Stimulated activated effector memory CD8-positive, alpha-beta T cell treated with anti-CD3 and anti-CD28 coated beads, Interleukin-12 subunit alpha, Interleukin-12 subunit beta, amount 100 ng/mL, for 72 hours (primary cell): ENCODE measurements around the gene IDUA.

Experiments used
- ATAC-seq: fragments of 150-1000 bp; cut with Tn5 transposase; 2 replicates; pipeline ENCODE4 v1.10.0; 2021
- DNase-seq, 2 donors: peaks; one replicate each; pipeline ENCODE4 v3.0.0; 2021 to 2022; ENCODE audit warnings: low spot score in 2 of 2
- H3K27ac Mint-ChIP-seq: one replicate; pipeline ENCODE4 v1.8.0; 2022; ENCODE audit warnings: mild to moderate bottlenecking, mixed read lengths
- H3K36me3 Mint-ChIP-seq: one replicate; pipeline ENCODE4 v1.8.0; 2022; ENCODE audit warnings: mild to moderate bottlenecking, mixed read lengths
- H3K4me1 Mint-ChIP-seq: one replicate; pipeline ENCODE4 v1.8.0; 2022; ENCODE audit warnings: mixed read lengths
- H3K4me3 Mint-ChIP-seq: one replicate; pipeline ENCODE4 v1.8.0; 2022; ENCODE audit warnings: mild to moderate bottlenecking, mixed read lengths
- H3K9me3 Mint-ChIP-seq: one replicate; pipeline ENCODE4 v1.8.0; 2022; ENCODE audit warnings: mixed read lengths

The IDUA gene

GRCh38 chr4:1031956-1032795 is 45.3 kb downstream of the IDUA start:
- ATAC-seq (no peak), DNase-seq (no peak)
- Mint-ChIP-seq H3K36me3 (no peaks in the 10 kb centered on the region), H3K4me3 (no peak overlapping the region), H3K4me1 (no peaks in the 10 kb centered on the region), H3K9me3 (no peaks in the 10 kb centered on the region), H3K27ac (no peak overlapping the region)

GRCh38 chr4:1032861-1033260 is 46.0 kb downstream of the IDUA start:
- Mint-ChIP-seq H3K36me3 (no peaks in the 10 kb centered on the region), H3K4me3 (no peak overlapping the region), H3K27ac (no peak overlapping the region), H3K4me1 (no peaks in the 10 kb centered on the region), H3K9me3 (no peaks in the 10 kb centered on the region)
- DNase-seq (no peak), ATAC-seq (no peak)

GRCh38 chr4:1033840-1034551 is 47.2 kb downstream of the IDUA start:
- Mint-ChIP-seq H3K27ac (no peak overlapping the region), H3K4me1 (no peaks in the 10 kb centered on the region), H3K4me3 (no peak overlapping the region), H3K36me3 (no peaks in the 10 kb centered on the region), H3K9me3 (no peaks in the 10 kb centered on the region)
- ATAC-seq = no peak
- DNase-seq = no peak

- no peak overlapping the region for H3K4me3 Mint-ChIP-seq
- ATAC-seq (no peak), DNase-seq (no peak)
- H3K36me3 Mint-ChIP-seq = no peaks in the 10 kb centered on the region
- H3K27ac Mint-ChIP-seq = no peak overlapping the region
- no peaks in the 10 kb centered on the region for H3K9me3 Mint-ChIP-seq
- no peaks in the 10 kb centered on the region for H3K4me1 Mint-ChIP-seq
These were observed 48.7 kb downstream of the IDUA start for GRCh38 chr4:1035510-1035909.

GRCh38 chr4:1036095-1036494 is 49.3 kb downstream of the IDUA start:
- Mint-ChIP-seq H3K4me3 (no peak overlapping the region), H3K4me1 (no peaks in the 10 kb centered on the region), H3K36me3 (no peaks in the 10 kb centered on the region), H3K9me3 (no peaks in the 10 kb centered on the region), H3K27ac (no peak overlapping the region)
- ATAC-seq = no peak
- no peak for DNase-seq

GRCh38 chr4:1036976-1037810 is 50.3 kb downstream of the IDUA start:
- no peak for DNase-seq
- Mint-ChIP-seq H3K4me3 (no peak overlapping the region), H3K27ac (no peak overlapping the region), H3K9me3 (no peaks in the 10 kb centered on the region), H3K4me1 (no peaks in the 10 kb centered on the region), H3K36me3 (no peaks in the 10 kb centered on the region)
- ATAC-seq = no peak

GRCh38 chr4:1038948-1039492 is 52.2 kb downstream of the IDUA start:
- Mint-ChIP-seq H3K4me3 (no peak overlapping the region), H3K9me3 (no peaks in the 10 kb centered on the region), H3K36me3 (no peaks in the 10 kb centered on the region), H3K27ac (no peak overlapping the region), H3K4me1 (peaks cover 7% of the 10 kb centered on the region)
- no peak for DNase-seq
- no peak for ATAC-seq

GRCh38 chr4:1039493-1040343 is 52.9 kb downstream of the IDUA start:
- DNase-seq (no peak), ATAC-seq (no peak)
- Mint-ChIP-seq H3K4me3 (no peak overlapping the region), H3K27ac (no peak overlapping the region), H3K9me3 (no peaks in the 10 kb centered on the region), H3K36me3 (no peaks in the 10 kb centered on the region), H3K4me1 (peaks cover 7% of the 10 kb centered on the region)

- DNase-seq (no peak), ATAC-seq (no peak)
- H3K36me3 Mint-ChIP-seq = no peaks in the 10 kb centered on the region
- H3K4me1 Mint-ChIP-seq = peaks cover 7% of the 10 kb centered on the region
- H3K9me3 Mint-ChIP-seq = no peaks in the 10 kb centered on the region
- no peak overlapping the region for H3K4me3 Mint-ChIP-seq
- no peak overlapping the region for H3K27ac Mint-ChIP-seq
These were observed 53.7 kb downstream of the IDUA start for GRCh38 chr4:1040344-1041146.

GRCh38 chr4:1041147-1041935 is 54.5 kb downstream of the IDUA start:
- no peak overlapping the region for H3K27ac Mint-ChIP-seq
- DNase-seq (no peak), ATAC-seq (no peak)
- peaks cover 7% of the 10 kb centered on the region for H3K4me1 Mint-ChIP-seq
- no peaks in the 10 kb centered on the region for H3K36me3 Mint-ChIP-seq
- no peak overlapping the region for H3K4me3 Mint-ChIP-seq
- no peaks in the 10 kb centered on the region for H3K9me3 Mint-ChIP-seq

GRCh38 chr4:1041936-1042330 is 55.1 kb downstream of the IDUA start:
- peaks cover 5% of the 10 kb centered on the region for H3K36me3 Mint-ChIP-seq
- peaks cover 12% of the 10 kb centered on the region for H3K4me1 Mint-ChIP-seq
- H3K27ac Mint-ChIP-seq = no peak overlapping the region
- no peak for ATAC-seq
- DNase-seq = no peak
- no peak overlapping the region for H3K4me3 Mint-ChIP-seq
- no peaks in the 10 kb centered on the region for H3K9me3 Mint-ChIP-seq

GRCh38 chr4:1042352-1043055 is 55.7 kb downstream of the IDUA start:
- H3K4me1 Mint-ChIP-seq = peaks cover 13% of the 10 kb centered on the region
- H3K36me3 Mint-ChIP-seq = peaks cover 6% of the 10 kb centered on the region
- DNase-seq (no peak), ATAC-seq (no peak)
- no peak overlapping the region for H3K4me3 Mint-ChIP-seq
- no peaks in the 10 kb centered on the region for H3K9me3 Mint-ChIP-seq
- H3K27ac Mint-ChIP-seq = no peak overlapping the region

- no peaks in the 10 kb centered on the region for H3K9me3 Mint-ChIP-seq
- no peak overlapping the region for H3K27ac Mint-ChIP-seq
- no peak for DNase-seq
- H3K36me3 Mint-ChIP-seq = peaks cover 6% of the 10 kb centered on the region
- H3K4me1 Mint-ChIP-seq = peaks cover 13% of the 10 kb centered on the region
- ATAC-seq = peak; percentile 9
- H3K4me3 Mint-ChIP-seq = no peak overlapping the region
These were observed 56.3 kb downstream of the IDUA start for GRCh38 chr4:1043162-1043561.
